ENCODE data around the gene CRIM1.

The CRIM1 gene

GRCh38 chr2:36397728-36398413 is 42.3 kb downstream of the CRIM1 start:
- DNase-seq (ENCODE audit: low spot score): no peak

- no peak for DNase-seq (ENCODE audit: low spot score)
Observed at GRCh38 chr2:36399050-36399449, 43.5 kb downstream of the CRIM1 start.

GRCh38 chr2:36403675-36404230 is 48.2 kb downstream of the CRIM1 start:
- DNase-seq (ENCODE audit: low spot score): no peak

GRCh38 chr2:36404318-36404717 is 48.7 kb downstream of the CRIM1 start:
- DNase-seq (ENCODE audit: low spot score): no peak

GRCh38 chr2:36404754-36405153 is 49.2 kb downstream of the CRIM1 start:
- no peak for DNase-seq (ENCODE audit: low spot score)

- no peak for DNase-seq (ENCODE audit: low spot score)
Observed at GRCh38 chr2:36405183-36405582, 49.6 kb downstream of the CRIM1 start.

- no peak for DNase-seq (ENCODE audit: low spot score)
Observed at GRCh38 chr2:36406296-36406695, 50.7 kb downstream of the CRIM1 start.

GRCh38 chr2:36407413-36407812 is 51.8 kb downstream of the CRIM1 start:
- DNase-seq (ENCODE audit: low spot score): no peak

- DNase-seq (ENCODE audit: low spot score): peak; percentile 24
Observed at GRCh38 chr2:36408198-36408703, 52.7 kb downstream of the CRIM1 start.

- no peak for DNase-seq (ENCODE audit: low spot score)
Observed at GRCh38 chr2:36409335-36409734, 53.8 kb downstream of the CRIM1 start.

GRCh38 chr2:36409935-36410334 is 54.4 kb downstream of the CRIM1 start:
- DNase-seq (ENCODE audit: low spot score): no peak

- no peak for DNase-seq (ENCODE audit: low spot score)
Observed at GRCh38 chr2:36410681-36411080, 55.1 kb downstream of the CRIM1 start.

- DNase-seq (ENCODE audit: low spot score): peak; percentile 38
Observed at GRCh38 chr2:36411962-36412444, 56.4 kb downstream of the CRIM1 start.

GRCh38 chr2:36413218-36413617 is 57.6 kb downstream of the CRIM1 start:
- no peak for DNase-seq (ENCODE audit: low spot score)

- DNase-seq (ENCODE audit: low spot score): no peak
Observed at GRCh38 chr2:36414307-36414706, 58.7 kb downstream of the CRIM1 start.

GRCh38 chr2:36415381-36416022 is 59.9 kb downstream of the CRIM1 start:
- DNase-seq (ENCODE audit: low spot score): no peak

GRCh38 chr2:36416370-36417165 is 61.0 kb downstream of the CRIM1 start:
- DNase-seq (ENCODE audit: low spot score): no peak

- no peak for DNase-seq (ENCODE audit: low spot score)
Observed at GRCh38 chr2:36420569-36421181, 65.1 kb downstream of the CRIM1 start.

GRCh38 chr2:36421379-36421778 is 65.8 kb downstream of the CRIM1 start:
- DNase-seq (ENCODE audit: low spot score): no peak

- DNase-seq (ENCODE audit: low spot score): peak; percentile 19
Observed at GRCh38 chr2:36423172-36423571, 67.6 kb downstream of the CRIM1 start.

- DNase-seq (ENCODE audit: low spot score): no peak
Observed at GRCh38 chr2:36423619-36424120, 68.1 kb downstream of the CRIM1 start.
